ENCODE results near the gene FMNL2. TPM values are rescaled to one million over a fixed set of nuclear protein-coding genes. Genes with fewer than 3 reads are reported as not detected.

The FMNL2 gene
- total RNA-seq, 1 donor from 2014 or later = 34.3 TPM

DNA sequence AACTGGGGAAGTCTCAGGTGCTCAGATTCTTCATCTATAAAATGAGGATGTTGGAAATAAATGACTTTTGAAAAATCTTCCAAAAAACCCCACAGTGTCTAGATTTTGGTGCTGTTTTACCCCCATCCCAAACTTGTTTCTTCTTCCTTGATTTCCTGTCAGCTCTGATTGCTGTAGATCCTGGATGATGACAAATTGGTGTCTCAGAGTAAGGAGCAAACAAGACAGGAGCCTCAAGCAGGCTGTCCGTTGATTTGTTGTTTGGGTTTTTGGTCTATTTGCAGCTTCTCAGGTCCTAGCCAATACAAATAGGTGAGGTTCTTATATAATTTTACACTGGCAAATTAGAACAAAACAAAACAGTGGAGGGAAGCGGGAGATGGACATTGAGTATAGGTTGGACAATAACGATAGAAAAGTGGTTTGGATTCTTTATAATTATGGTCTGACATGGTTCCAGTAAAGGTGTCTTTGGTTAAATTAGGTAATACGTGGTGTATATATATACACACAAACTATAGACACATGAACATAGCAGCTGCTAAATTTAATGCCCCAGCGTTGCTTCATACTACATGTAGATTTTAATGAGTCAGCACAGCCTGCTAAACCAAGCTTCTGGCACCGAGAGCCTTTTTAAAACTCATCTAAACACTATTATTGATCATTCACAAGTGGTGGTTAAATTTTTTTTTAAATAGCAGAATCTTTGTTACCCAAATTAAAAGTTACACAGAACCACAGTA lies 142.5 kb downstream of the FMNL2 start:
- Mint-ChIP-seq H3K36me3 (ENCODE audit: low read depth, unreplicated experiment) (no peaks in the 10 kb centered on the region), H3K4me1 (ENCODE audit: low read depth, unreplicated experiment) (peaks cover 17% of the 10 kb centered on the region), H3K9me3 (ENCODE audit: unreplicated experiment) (no peaks in the 10 kb centered on the region), H3K27ac (ENCODE audit: unreplicated experiment) (no peak overlapping the region), H3K4me3 (ENCODE audit: unreplicated experiment) (no peak overlapping the region), H3K27me3 (ENCODE audit: low read depth, unreplicated experiment) (no peaks in the 10 kb centered on the region)
- Histone ChIP-seq H3K9ac (ENCODE audit: low read length) (no peak overlapping the region), H3K4me3 (ENCODE audit: insufficient read depth, low read depth, low read length) (no peak overlapping the region), H3K4me2 (ENCODE audit: low read length) (no peak overlapping the region), H3K36me3 (ENCODE audit: insufficient read depth, low read length) (no peaks in the 10 kb centered on the region), H3K79me2 (ENCODE audit: insufficient read depth, low read length) (peaks cover 39% of the 10 kb centered on the region), H3K27me3 (ENCODE audit: insufficient read depth, low read length) (no peaks in the 10 kb centered on the region), H3K9me3 (ENCODE audit: insufficient read depth, low read depth, low read length) (no peaks in the 10 kb centered on the region), H3K27ac (ENCODE audit: low read depth, low read length) (no peak overlapping the region), H3K4me1 (ENCODE audit: insufficient read depth, low read length) (no peaks in the 10 kb centered on the region), H2AFZ (ENCODE audit: low read depth, low read length) (no peak overlapping the region), H4K20me1 (ENCODE audit: insufficient read depth, low read length) (peaks cover 8% of the 10 kb centered on the region)
- FAIRE-seq = no peak
- TF ChIP-seq EZH2 (IDR thresholded peaks at IDR 0.05; ENCODE audit: insufficient read depth, low read length) = no peak
- TF ChIP-seq, protein P1, sequence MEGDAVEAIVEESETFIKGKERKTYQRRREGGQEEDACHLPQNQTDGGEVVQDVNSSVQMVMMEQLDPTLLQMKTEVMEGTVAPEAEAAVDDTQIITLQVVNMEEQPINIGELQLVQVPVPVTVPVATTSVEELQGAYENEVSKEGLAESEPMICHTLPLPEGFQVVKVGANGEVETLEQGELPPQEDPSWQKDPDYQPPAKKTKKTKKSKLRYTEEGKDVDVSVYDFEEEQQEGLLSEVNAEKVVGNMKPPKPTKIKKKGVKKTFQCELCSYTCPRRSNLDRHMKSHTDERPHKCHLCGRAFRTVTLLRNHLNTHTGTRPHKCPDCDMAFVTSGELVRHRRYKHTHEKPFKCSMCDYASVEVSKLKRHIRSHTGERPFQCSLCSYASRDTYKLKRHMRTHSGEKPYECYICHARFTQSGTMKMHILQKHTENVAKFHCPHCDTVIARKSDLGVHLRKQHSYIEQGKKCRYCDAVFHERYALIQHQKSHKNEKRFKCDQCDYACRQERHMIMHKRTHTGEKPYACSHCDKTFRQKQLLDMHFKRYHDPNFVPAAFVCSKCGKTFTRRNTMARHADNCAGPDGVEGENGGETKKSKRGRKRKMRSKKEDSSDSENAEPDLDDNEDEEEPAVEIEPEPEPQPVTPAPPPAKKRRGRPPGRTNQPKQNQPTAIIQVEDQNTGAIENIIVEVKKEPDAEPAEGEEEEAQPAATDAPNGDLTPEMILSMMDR (IDR thresholded peaks at IDR 0.05; ENCODE audit: insufficient read depth, low read depth, low read length) = no peak
- no peak for DNase-seq (ENCODE audit: low read depth)

DNA sequence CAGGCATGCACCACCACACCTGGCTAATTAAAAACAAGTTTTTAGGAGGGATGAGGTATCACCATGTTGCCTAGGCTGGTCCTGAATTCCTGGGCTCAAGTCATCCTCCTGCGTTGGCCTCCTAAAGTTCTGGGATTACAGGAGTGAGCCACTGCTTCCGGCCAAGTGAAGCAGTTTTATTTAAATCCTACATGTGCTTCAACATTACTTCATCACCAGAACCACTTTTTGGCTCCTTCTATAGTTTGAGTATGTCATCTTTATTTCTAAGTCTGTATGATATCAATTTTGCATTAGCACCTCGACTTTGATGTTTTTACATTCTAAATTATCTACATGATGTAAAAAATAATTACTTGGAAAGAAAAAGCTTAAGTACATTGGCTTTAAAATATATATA lies 144.3 kb downstream of the FMNL2 start:
- H3K4me3 Mint-ChIP-seq (ENCODE audit: unreplicated experiment) = no peak overlapping the region
- Histone ChIP-seq H3K36me3 (ENCODE audit: insufficient read depth, low read length) (no peaks in the 10 kb centered on the region), H3K4me2 (ENCODE audit: low read length) (no peak overlapping the region), H3K9me3 (ENCODE audit: insufficient read depth, low read depth, low read length) (no peaks in the 10 kb centered on the region), H3K27ac (ENCODE audit: low read depth, low read length) (no peak overlapping the region), H3K4me1 (ENCODE audit: insufficient read depth, low read length) (no peaks in the 10 kb centered on the region), H4K20me1 (ENCODE audit: insufficient read depth, low read length) (peaks cover 5% of the 10 kb centered on the region), H3K79me2 (ENCODE audit: insufficient read depth, low read length) (peaks cover 30% of the 10 kb centered on the region), H2AFZ (ENCODE audit: low read depth, low read length) (no peak overlapping the region), H3K27me3 (ENCODE audit: insufficient read depth, low read length) (no peaks in the 10 kb centered on the region), H3K4me3 (ENCODE audit: insufficient read depth, low read depth, low read length) (no peak overlapping the region), H3K9ac (ENCODE audit: low read length) (no peak overlapping the region)
- H3K27ac Mint-ChIP-seq (ENCODE audit: unreplicated experiment) = no peak overlapping the region
- FAIRE-seq = no peak
- H3K36me3 Mint-ChIP-seq (ENCODE audit: low read depth, unreplicated experiment) = no peaks in the 10 kb centered on the region
- H3K4me1 Mint-ChIP-seq (ENCODE audit: low read depth, unreplicated experiment) = peaks cover 22% of the 10 kb centered on the region
- DNase-seq (ENCODE audit: low read depth) = no peak
- no peaks in the 10 kb centered on the region for H3K27me3 Mint-ChIP-seq (ENCODE audit: low read depth, unreplicated experiment)
- H3K9me3 Mint-ChIP-seq (ENCODE audit: unreplicated experiment) = no peaks in the 10 kb centered on the region
- no peak for TF ChIP-seq EZH2 (IDR thresholded peaks at IDR 0.05; ENCODE audit: insufficient read depth, low read length)
- TF ChIP-seq, protein P1 (IDR thresholded peaks at IDR 0.05; ENCODE audit: insufficient read depth, low read depth, low read length) = no peak

DNA sequence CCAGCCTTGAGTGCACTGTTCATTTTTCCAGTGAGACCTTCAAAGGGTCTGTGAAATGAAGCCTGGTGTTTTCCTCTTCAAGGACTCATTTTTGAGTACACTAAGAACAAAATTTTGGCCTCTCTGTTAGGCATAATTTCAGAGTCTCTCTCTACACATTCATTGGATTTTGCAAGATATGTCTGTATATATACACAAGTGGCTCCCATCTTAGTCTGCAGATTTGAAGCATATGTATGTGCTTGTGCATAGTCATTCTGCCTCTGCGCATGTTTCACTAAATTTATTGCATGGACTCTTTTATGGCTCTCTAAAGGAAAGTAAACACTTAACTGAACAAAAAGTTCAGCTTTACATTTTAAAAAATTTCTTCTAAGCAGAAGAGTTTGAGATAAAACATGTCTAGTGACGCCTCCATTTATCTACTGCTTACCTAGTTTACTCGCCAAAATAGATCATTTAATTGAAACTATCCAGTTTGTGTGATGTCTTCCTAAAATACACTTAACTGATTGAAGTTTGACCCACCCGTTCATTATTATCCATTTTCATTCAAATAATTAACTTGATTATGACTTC lies 145.9 kb downstream of the FMNL2 start:
- TF ChIP-seq EZH2 (IDR thresholded peaks at IDR 0.05; ENCODE audit: insufficient read depth, low read length) = no peak
- TF ChIP-seq, protein P1 (IDR thresholded peaks at IDR 0.05; ENCODE audit: insufficient read depth, low read depth, low read length) = no peak
- H3K4me3 ChIP-seq (ENCODE audit: insufficient read depth, low read depth, low read length) = no peak overlapping the region
- H2AFZ ChIP-seq (ENCODE audit: low read depth, low read length) = no peak overlapping the region
- FAIRE-seq (no peak), DNase-seq (ENCODE audit: low read depth) (no peak)
- Mint-ChIP-seq H3K4me1 (ENCODE audit: low read depth, unreplicated experiment) (peaks cover 24% of the 10 kb centered on the region), H3K36me3 (ENCODE audit: low read depth, unreplicated experiment) (no peaks in the 10 kb centered on the region), H3K27me3 (ENCODE audit: low read depth, unreplicated experiment) (no peaks in the 10 kb centered on the region), H3K4me3 (ENCODE audit: unreplicated experiment) (no peak overlapping the region), H3K9me3 (ENCODE audit: unreplicated experiment) (no peaks in the 10 kb centered on the region), H3K27ac (ENCODE audit: unreplicated experiment) (no peak overlapping the region)
- H3K9me3 ChIP-seq (ENCODE audit: insufficient read depth, low read depth, low read length) = no peaks in the 10 kb centered on the region
- peaks cover 33% of the 10 kb centered on the region for H3K79me2 ChIP-seq (ENCODE audit: insufficient read depth, low read length)
- H3K4me2 ChIP-seq (ENCODE audit: low read length) = no peak overlapping the region
- H3K4me1 ChIP-seq (ENCODE audit: insufficient read depth, low read length) = peaks cover under 1% of the 10 kb centered on the region
- H3K36me3 ChIP-seq (ENCODE audit: insufficient read depth, low read length) = no peaks in the 10 kb centered on the region
- no peaks in the 10 kb centered on the region for H3K27me3 ChIP-seq (ENCODE audit: insufficient read depth, low read length)
- no peak overlapping the region for H3K9ac ChIP-seq (ENCODE audit: low read length)
- H3K27ac ChIP-seq (ENCODE audit: low read depth, low read length) = no peak overlapping the region
- peaks cover 5% of the 10 kb centered on the region for H4K20me1 ChIP-seq (ENCODE audit: insufficient read depth, low read length)

All from astrocyte (in vitro differentiated cells and primary cell).